Measurements from ENCODE around the gene FHDC1.

- TF ChIP-seq CTCF (IDR thresholded peaks at IDR 0.05; ENCODE audit: low read depth, low read length) (no peak), EZH2phosphoT487 (IDR thresholded peaks at IDR 0.05; ENCODE audit: low read depth) (no peak)
These were observed 39.5 kb downstream of the FHDC1 start for GRCh38 chr4:152975380-152976211.
